ENCODE results near the gene PNLIPRP1.

The PNLIPRP1 gene

GRCh38 chr10:116631871-116632295, 41.1 kb downstream of the PNLIPRP1 start:
- no peak for DNase-seq (ENCODE audit: low read depth)

GRCh38 chr10:116632596-116633215, 41.9 kb downstream of the PNLIPRP1 start:
- DNase-seq (ENCODE audit: low read depth) = no peak

GRCh38 chr10:116633216-116633600, 42.4 kb downstream of the PNLIPRP1 start:
- DNase-seq (ENCODE audit: low read depth) = no peak

GRCh38 chr10:116634126-116634975, 43.6 kb downstream of the PNLIPRP1 start:
- DNase-seq (ENCODE audit: low read depth) = no peak

- no peak for DNase-seq (ENCODE audit: low read depth)
Measured at GRCh38 chr10:116636385-116636784, 45.6 kb downstream of the PNLIPRP1 start.

- DNase-seq (ENCODE audit: low read depth) = no peak
Measured at GRCh38 chr10:116636976-116637375, 46.2 kb downstream of the PNLIPRP1 start.

- no peak for DNase-seq (ENCODE audit: low read depth)
Measured at GRCh38 chr10:116637830-116638229, 47.1 kb downstream of the PNLIPRP1 start.

GRCh38 chr10:116646502-116646901, 55.7 kb downstream of the PNLIPRP1 start:
- no peak for DNase-seq (ENCODE audit: low read depth)

- no peak for DNase-seq (ENCODE audit: low read depth)
Measured at GRCh38 chr10:116648903-116649302, 58.1 kb downstream of the PNLIPRP1 start.

- no peak for DNase-seq (ENCODE audit: low read depth)
Measured at GRCh38 chr10:116653885-116654284, 63.1 kb downstream of the PNLIPRP1 start.

- DNase-seq (ENCODE audit: low read depth) = no peak
Measured at GRCh38 chr10:116654816-116655215, 64.1 kb downstream of the PNLIPRP1 start.

- no peak for DNase-seq (ENCODE audit: low read depth)
Measured at GRCh38 chr10:116655568-116655967, 64.8 kb downstream of the PNLIPRP1 start.

- DNase-seq (ENCODE audit: low read depth) = no peak
Measured at GRCh38 chr10:116656044-116656443, 65.3 kb downstream of the PNLIPRP1 start.

GRCh38 chr10:116657863-116658551, 67.2 kb downstream of the PNLIPRP1 start:
- no peak for DNase-seq (ENCODE audit: low read depth)
